WTC11 (cell line): ENCODE measurements around the gene AJM1. TPM values are rescaled to one million over a fixed set of nuclear protein-coding genes. Genes with fewer than 3 reads are reported as not detected.

ENCODE experiments used
- ATAC-seq: fragments of 200-7000 bp; cut with Tn5 transposase; 2 replicates; pipeline ENCODE4 v1.10.0; 2021; ENCODE audit warnings: mild to moderate bottlenecking, moderate library complexity
- CTCF ChIA-PET: fragments of 300-600 bp; sonication (Branson Sonifier 250); formaldehyde crosslinking; loops from one replicate; lab custom pipeline; 2021; ENCODE audit warnings: antibody characterized with exemption; lab: Charles Lee
- POLR2A ChIA-PET: fragments of 350-600 bp; sonication (Branson Sonifier 250); formaldehyde crosslinking; loops from one replicate; lab custom pipeline; 2021; ENCODE audit warnings: antibody characterized with exemption; lab: Charles Lee
- DNase-seq: peaks from one replicate; pipeline ENCODE4 v3.0.0; 2021; ENCODE audit warnings: low spot score
- H3K27ac Mint-ChIP-seq: 2 replicates; pipeline ENCODE4 v1.8.0; 2021; ENCODE audit warnings: mixed read lengths
- H3K27me3 Mint-ChIP-seq: 2 replicates; pipeline ENCODE4 v1.8.0; 2021; ENCODE audit warnings: low read depth, mild to moderate bottlenecking, moderate library complexity, mixed read lengths
- H3K36me3 Mint-ChIP-seq: 2 replicates; pipeline ENCODE4 v1.8.0; 2021; ENCODE audit warnings: mixed read lengths
- H3K4me1 Mint-ChIP-seq: 2 replicates; pipeline ENCODE4 v1.8.0; 2022; ENCODE audit warnings: mixed read lengths
- H3K4me3 Mint-ChIP-seq: 2 replicates; pipeline ENCODE4 v1.8.0; 2021; ENCODE audit warnings: mild to moderate bottlenecking, moderate library complexity, mixed read lengths
- H3K9me3 Mint-ChIP-seq: 2 replicates; pipeline ENCODE4 v1.8.0; 2021; ENCODE audit warnings: mixed read lengths
- GABPB1 ChIP-seq: sonication (generic); formaldehyde crosslinking; IDR thresholded peaks from 2 replicates; pipeline ENCODE4 v1.8.1; 2023; ENCODE audit warnings: mild to moderate bottlenecking, missing genetic modification reagents
- GRHL2 ChIP-seq: fragments of 250-450 bp; sonication (Bioruptor Pico); IDR thresholded peaks from 2 replicates; pipeline ENCODE4 v1.8.0; 2022; ENCODE audit warnings: mild to moderate bottlenecking, moderate library complexity; ENCODE audit not compliant: insufficient replicate concordance, severe bottlenecking
- IRF2 ChIP-seq: sonication (generic); formaldehyde crosslinking; IDR thresholded peaks from 2 replicates; pipeline ENCODE4 v1.8.0; 2022; ENCODE audit warnings: low read depth, missing genetic modification reagents, borderline replicate concordance
- JAZF1 ChIP-seq: fragments of 250-450 bp; sonication (Bioruptor Pico); IDR thresholded peaks from 2 replicates; pipeline ENCODE4 v1.9.0; 2021; ENCODE audit warnings: moderate library complexity, mild to moderate bottlenecking, inconsistent platforms
- MXD4 ChIP-seq: fragments of 250-450 bp; sonication (Bioruptor Pico); IDR thresholded peaks from 2 replicates; pipeline ENCODE4 v1.8.0; 2021; ENCODE audit warnings: mild to moderate bottlenecking, moderate library complexity, borderline replicate concordance
- MYBL2 ChIP-seq: sonication (generic); formaldehyde crosslinking; IDR thresholded peaks from 2 replicates; pipeline ENCODE4 v1.8.1; 2023; ENCODE audit warnings: mild to moderate bottlenecking, moderate library complexity, missing genetic modification reagents
- PRRX2 ChIP-seq: fragments of 250-450 bp; sonication (Bioruptor Pico); IDR thresholded peaks from 2 replicates; pipeline ENCODE4 v1.8.0; 2021; ENCODE audit warnings: mild to moderate bottlenecking
- RELA ChIP-seq: sonication (generic); formaldehyde crosslinking; IDR thresholded peaks from 2 replicates; pipeline ENCODE4 v1.8.1; 2022; ENCODE audit warnings: missing genetic modification reagents, mild to moderate bottlenecking, borderline replicate concordance
- SMAD4 ChIP-seq: sonication (generic); formaldehyde crosslinking; IDR thresholded peaks from 2 replicates; pipeline ENCODE4 v1.8.0; 2022; ENCODE audit warnings: mild to moderate bottlenecking, missing genetic modification reagents
- TEAD1 ChIP-seq: sonication (generic); formaldehyde crosslinking; IDR thresholded peaks from 2 replicates; pipeline ENCODE4 v1.8.0; 2022; ENCODE audit warnings: mild to moderate bottlenecking, missing genetic modification reagents
- ZNF263 ChIP-seq: sonication (generic); formaldehyde crosslinking; IDR thresholded peaks from 2 replicates; pipeline ENCODE4 v1.8.1; 2022; ENCODE audit warnings: low read depth, mild to moderate bottlenecking, moderate library complexity, missing genetic modification reagents
- ZNF317 ChIP-seq: sonication (generic); formaldehyde crosslinking; IDR thresholded peaks from 2 replicates; pipeline ENCODE4 v1.8.1; 2023; ENCODE audit warnings: low read depth, mild to moderate bottlenecking, moderate library complexity, missing genetic modification reagents, borderline replicate concordance
- total RNA-seq: library from RNA; stranded (reverse); gene quantifications from 3 replicates; pipeline ENCODE4 v1.2.3, GENCODE V29; 2021
- TF ChIP-seq, protein P1 (sequence below): sonication (generic); formaldehyde crosslinking; IDR thresholded peaks from 2 replicates; pipeline ENCODE4 v1.8.0; 2023; ENCODE audit warnings: missing genetic modification reagents, mild to moderate bottlenecking, borderline replicate concordance
- TF ChIP-seq, protein P2 (sequence below): fragments of 250-450 bp; sonication (Bioruptor Pico); IDR thresholded peaks from 2 replicates; pipeline ENCODE4 v2.1.2; 2022; ENCODE audit warnings: mild to moderate bottlenecking, moderate library complexity
- TF ChIP-seq, protein P3 (sequence below): sonication (generic); formaldehyde crosslinking; IDR thresholded peaks from 2 replicates; pipeline ENCODE4 v1.8.1; 2023; ENCODE audit warnings: mild to moderate bottlenecking, missing genetic modification reagents, borderline replicate concordance
- TF ChIP-seq, protein P4 (sequence below): sonication (generic); formaldehyde crosslinking; IDR thresholded peaks from 2 replicates; pipeline ENCODE4 v1.8.0; 2022; ENCODE audit warnings: mild to moderate bottlenecking, missing genetic modification reagents
- TF ChIP-seq, protein P5 (sequence below): sonication (generic); formaldehyde crosslinking; IDR thresholded peaks from 2 replicates; pipeline ENCODE4 v1.8.1; 2023; ENCODE audit warnings: mild to moderate bottlenecking, missing genetic modification reagents
- TF ChIP-seq, protein P6 (sequence below): sonication (generic); formaldehyde crosslinking; IDR thresholded peaks from 2 replicates; pipeline ENCODE4 v1.8.1; 2022; ENCODE audit warnings: mild to moderate bottlenecking, missing genetic modification reagents, moderate library complexity, borderline replicate concordance
- TF ChIP-seq, protein P7 (sequence below): sonication (generic); formaldehyde crosslinking; IDR thresholded peaks from 2 replicates; pipeline ENCODE4 v1.8.1; 2023; ENCODE audit warnings: mild to moderate bottlenecking, missing genetic modification reagents

The AJM1 gene
- total RNA-seq, 1 experiment from 2014 or later, result 1.6 TPM

DNA sequence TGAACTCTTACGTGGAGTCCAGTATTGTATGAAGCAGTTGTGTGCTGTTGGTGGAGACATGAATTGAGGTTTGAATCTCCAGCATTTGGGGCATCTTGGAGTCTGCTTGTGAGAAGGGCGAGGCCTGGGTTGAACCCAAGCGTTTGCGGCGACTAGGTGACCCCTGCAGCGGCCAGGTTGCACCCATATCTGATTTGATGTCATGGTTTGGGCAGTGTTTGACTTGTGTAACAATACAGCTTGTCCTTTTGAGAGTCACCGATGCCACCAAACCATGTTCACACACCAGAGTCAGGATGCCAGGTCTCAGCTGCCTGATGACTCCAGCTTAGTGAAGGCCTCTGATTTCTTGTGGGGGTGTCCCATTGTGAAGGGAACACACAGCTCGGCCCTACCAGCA lies 46.2 kb downstream of the AJM1 start:
- no peaks in the 10 kb centered on the region for H3K9me3 Mint-ChIP-seq
- ATAC-seq, result no peak
- POLR2A ChIA-PET, result interaction anchor here (0.5 kb wide), 1 partner anchor 244 kb away, joined by 3 read pairs; no protein-coding TSS in a partner anchor
- H3K27me3 Mint-ChIP-seq, result no peaks in the 10 kb centered on the region
- H3K27ac Mint-ChIP-seq, result no peak overlapping the region
- TF ChIP-seq, protein P1, sequence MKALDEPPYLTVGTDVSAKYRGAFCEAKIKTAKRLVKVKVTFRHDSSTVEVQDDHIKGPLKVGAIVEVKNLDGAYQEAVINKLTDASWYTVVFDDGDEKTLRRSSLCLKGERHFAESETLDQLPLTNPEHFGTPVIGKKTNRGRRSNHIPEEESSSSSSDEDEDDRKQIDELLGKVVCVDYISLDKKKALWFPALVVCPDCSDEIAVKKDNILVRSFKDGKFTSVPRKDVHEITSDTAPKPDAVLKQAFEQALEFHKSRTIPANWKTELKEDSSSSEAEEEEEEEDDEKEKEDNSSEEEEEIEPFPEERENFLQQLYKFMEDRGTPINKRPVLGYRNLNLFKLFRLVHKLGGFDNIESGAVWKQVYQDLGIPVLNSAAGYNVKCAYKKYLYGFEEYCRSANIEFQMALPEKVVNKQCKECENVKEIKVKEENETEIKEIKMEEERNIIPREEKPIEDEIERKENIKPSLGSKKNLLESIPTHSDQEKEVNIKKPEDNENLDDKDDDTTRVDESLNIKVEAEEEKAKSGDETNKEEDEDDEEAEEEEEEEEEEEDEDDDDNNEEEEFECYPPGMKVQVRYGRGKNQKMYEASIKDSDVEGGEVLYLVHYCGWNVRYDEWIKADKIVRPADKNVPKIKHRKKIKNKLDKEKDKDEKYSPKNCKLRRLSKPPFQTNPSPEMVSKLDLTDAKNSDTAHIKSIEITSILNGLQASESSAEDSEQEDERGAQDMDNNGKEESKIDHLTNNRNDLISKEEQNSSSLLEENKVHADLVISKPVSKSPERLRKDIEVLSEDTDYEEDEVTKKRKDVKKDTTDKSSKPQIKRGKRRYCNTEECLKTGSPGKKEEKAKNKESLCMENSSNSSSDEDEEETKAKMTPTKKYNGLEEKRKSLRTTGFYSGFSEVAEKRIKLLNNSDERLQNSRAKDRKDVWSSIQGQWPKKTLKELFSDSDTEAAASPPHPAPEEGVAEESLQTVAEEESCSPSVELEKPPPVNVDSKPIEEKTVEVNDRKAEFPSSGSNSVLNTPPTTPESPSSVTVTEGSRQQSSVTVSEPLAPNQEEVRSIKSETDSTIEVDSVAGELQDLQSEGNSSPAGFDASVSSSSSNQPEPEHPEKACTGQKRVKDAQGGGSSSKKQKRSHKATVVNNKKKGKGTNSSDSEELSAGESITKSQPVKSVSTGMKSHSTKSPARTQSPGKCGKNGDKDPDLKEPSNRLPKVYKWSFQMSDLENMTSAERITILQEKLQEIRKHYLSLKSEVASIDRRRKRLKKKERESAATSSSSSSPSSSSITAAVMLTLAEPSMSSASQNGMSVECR, result no peak
- TF ChIP-seq MXD4 (CRISPR knock-in tag) (no peak), IRF2 (CRISPR knock-in tag) (no peak), RELA (CRISPR knock-in tag) (no peak), ZNF263 (CRISPR knock-in tag) (no peak), GABPB1 (CRISPR knock-in tag) (no peak), SMAD4 (no peak), ZNF317 (CRISPR knock-in tag) (no peak), PRRX2 (CRISPR knock-in tag) (no peak), JAZF1 (no peak), MYBL2 (no peak), GRHL2 (CRISPR knock-in tag) (no peak), TEAD1 (CRISPR knock-in tag) (no peak)
- TF ChIP-seq, protein P2, sequence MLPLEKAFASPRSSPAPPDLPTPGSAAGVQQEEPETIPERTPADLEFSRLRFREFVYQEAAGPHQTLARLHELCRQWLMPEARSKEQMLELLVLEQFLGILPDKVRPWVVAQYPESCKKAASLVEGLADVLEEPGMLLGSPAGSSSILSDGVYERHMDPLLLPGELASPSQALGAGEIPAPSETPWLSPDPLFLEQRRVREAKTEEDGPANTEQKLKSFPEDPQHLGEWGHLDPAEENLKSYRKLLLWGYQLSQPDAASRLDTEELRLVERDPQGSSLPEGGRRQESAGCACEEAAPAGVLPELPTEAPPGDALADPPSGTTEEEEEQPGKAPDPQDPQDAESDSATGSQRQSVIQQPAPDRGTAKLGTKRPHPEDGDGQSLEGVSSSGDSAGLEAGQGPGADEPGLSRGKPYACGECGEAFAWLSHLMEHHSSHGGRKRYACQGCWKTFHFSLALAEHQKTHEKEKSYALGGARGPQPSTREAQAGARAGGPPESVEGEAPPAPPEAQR (CRISPR knock-in tag), result no peak
- TF ChIP-seq, protein P3, sequence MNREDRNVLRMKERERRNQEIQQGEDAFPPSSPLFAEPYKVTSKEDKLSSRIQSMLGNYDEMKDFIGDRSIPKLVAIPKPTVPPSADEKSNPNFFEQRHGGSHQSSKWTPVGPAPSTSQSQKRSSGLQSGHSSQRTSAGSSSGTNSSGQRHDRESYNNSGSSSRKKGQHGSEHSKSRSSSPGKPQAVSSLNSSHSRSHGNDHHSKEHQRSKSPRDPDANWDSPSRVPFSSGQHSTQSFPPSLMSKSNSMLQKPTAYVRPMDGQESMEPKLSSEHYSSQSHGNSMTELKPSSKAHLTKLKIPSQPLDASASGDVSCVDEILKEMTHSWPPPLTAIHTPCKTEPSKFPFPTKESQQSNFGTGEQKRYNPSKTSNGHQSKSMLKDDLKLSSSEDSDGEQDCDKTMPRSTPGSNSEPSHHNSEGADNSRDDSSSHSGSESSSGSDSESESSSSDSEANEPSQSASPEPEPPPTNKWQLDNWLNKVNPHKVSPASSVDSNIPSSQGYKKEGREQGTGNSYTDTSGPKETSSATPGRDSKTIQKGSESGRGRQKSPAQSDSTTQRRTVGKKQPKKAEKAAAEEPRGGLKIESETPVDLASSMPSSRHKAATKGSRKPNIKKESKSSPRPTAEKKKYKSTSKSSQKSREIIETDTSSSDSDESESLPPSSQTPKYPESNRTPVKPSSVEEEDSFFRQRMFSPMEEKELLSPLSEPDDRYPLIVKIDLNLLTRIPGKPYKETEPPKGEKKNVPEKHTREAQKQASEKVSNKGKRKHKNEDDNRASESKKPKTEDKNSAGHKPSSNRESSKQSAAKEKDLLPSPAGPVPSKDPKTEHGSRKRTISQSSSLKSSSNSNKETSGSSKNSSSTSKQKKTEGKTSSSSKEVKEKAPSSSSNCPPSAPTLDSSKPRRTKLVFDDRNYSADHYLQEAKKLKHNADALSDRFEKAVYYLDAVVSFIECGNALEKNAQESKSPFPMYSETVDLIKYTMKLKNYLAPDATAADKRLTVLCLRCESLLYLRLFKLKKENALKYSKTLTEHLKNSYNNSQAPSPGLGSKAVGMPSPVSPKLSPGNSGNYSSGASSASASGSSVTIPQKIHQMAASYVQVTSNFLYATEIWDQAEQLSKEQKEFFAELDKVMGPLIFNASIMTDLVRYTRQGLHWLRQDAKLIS (CRISPR knock-in tag), result no peak
- TF ChIP-seq, protein P4, sequence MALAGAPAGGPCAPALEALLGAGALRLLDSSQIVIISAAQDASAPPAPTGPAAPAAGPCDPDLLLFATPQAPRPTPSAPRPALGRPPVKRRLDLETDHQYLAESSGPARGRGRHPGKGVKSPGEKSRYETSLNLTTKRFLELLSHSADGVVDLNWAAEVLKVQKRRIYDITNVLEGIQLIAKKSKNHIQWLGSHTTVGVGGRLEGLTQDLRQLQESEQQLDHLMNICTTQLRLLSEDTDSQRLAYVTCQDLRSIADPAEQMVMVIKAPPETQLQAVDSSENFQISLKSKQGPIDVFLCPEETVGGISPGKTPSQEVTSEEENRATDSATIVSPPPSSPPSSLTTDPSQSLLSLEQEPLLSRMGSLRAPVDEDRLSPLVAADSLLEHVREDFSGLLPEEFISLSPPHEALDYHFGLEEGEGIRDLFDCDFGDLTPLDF, result no peak
- TF ChIP-seq, protein P5, sequence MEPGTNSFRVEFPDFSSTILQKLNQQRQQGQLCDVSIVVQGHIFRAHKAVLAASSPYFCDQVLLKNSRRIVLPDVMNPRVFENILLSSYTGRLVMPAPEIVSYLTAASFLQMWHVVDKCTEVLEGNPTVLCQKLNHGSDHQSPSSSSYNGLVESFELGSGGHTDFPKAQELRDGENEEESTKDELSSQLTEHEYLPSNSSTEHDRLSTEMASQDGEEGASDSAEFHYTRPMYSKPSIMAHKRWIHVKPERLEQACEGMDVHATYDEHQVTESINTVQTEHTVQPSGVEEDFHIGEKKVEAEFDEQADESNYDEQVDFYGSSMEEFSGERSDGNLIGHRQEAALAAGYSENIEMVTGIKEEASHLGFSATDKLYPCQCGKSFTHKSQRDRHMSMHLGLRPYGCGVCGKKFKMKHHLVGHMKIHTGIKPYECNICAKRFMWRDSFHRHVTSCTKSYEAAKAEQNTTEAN (CRISPR knock-in tag), result no peak
- TF ChIP-seq, protein P6, sequence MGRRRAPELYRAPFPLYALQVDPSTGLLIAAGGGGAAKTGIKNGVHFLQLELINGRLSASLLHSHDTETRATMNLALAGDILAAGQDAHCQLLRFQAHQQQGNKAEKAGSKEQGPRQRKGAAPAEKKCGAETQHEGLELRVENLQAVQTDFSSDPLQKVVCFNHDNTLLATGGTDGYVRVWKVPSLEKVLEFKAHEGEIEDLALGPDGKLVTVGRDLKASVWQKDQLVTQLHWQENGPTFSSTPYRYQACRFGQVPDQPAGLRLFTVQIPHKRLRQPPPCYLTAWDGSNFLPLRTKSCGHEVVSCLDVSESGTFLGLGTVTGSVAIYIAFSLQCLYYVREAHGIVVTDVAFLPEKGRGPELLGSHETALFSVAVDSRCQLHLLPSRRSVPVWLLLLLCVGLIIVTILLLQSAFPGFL (CRISPR knock-in tag), result no peak
- TF ChIP-seq, protein P7, sequence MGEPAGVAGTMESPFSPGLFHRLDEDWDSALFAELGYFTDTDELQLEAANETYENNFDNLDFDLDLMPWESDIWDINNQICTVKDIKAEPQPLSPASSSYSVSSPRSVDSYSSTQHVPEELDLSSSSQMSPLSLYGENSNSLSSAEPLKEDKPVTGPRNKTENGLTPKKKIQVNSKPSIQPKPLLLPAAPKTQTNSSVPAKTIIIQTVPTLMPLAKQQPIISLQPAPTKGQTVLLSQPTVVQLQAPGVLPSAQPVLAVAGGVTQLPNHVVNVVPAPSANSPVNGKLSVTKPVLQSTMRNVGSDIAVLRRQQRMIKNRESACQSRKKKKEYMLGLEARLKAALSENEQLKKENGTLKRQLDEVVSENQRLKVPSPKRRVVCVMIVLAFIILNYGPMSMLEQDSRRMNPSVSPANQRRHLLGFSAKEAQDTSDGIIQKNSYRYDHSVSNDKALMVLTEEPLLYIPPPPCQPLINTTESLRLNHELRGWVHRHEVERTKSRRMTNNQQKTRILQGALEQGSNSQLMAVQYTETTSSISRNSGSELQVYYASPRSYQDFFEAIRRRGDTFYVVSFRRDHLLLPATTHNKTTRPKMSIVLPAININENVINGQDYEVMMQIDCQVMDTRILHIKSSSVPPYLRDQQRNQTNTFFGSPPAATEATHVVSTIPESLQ (CRISPR knock-in tag), result no peak
- TF ChIP-seq, all 79 proteins: peak for 0
- H3K4me1 Mint-ChIP-seq, result peaks cover 9% of the 10 kb centered on the region
- DNase-seq, result no peak
- no peak overlapping the region for H3K4me3 Mint-ChIP-seq
- peaks cover 9% of the 10 kb centered on the region; the same call in 1 of the 2 replicates for H3K36me3 Mint-ChIP-seq
- CTCF ChIA-PET, result no interaction called here
